HepG2 (cell line): Measurements from ENCODE around the gene CLPTM1. TPM values are rescaled to one million over a fixed set of nuclear protein-coding genes. Genes with fewer than 3 reads are reported as not detected.

ENCODE experiments used
- CBX5 ChIP-seq: sonication (generic); formaldehyde crosslinking; IDR thresholded peaks from 2 replicates; pipeline ENCODE4 v1.4.0; 2020; ENCODE audit warnings: missing genetic modification reagents, borderline replicate concordance
- CENPBD1 ChIP-seq: sonication (generic); formaldehyde crosslinking; IDR thresholded peaks from 2 replicates; pipeline ENCODE4 v1.8.0; 2022; ENCODE audit warnings: missing genetic modification reagents, low read depth, mild to moderate bottlenecking, borderline replicate concordance
- HOXA3 ChIP-seq: sonication (generic); formaldehyde crosslinking; IDR thresholded peaks from 2 replicates; pipeline ENCODE4 v1.5.0; 2020; ENCODE audit warnings: missing genetic modification reagents
- MLLT10 ChIP-seq: sonication (generic); formaldehyde crosslinking; IDR thresholded peaks from 2 replicates; pipeline ENCODE4 v1.4.0; 2020; ENCODE audit warnings: missing genetic modification reagents
- MXD4 ChIP-seq: IDR thresholded peaks from 2 replicates; pipeline ENCODE4 v1.6.1; 2016; ENCODE audit warnings: mild to moderate bottlenecking, missing biosample characterization, missing genetic modification reagents
- NFATC3 ChIP-seq: sonication (generic); formaldehyde crosslinking; IDR thresholded peaks from 2 replicates; pipeline ENCODE4 v1.5.1; 2020; ENCODE audit warnings: mild to moderate bottlenecking, missing genetic modification reagents
- RAD21 ChIP-seq: fragments of 450-650 bp; formaldehyde crosslinking; IDR thresholded peaks from 2 replicates; pipeline ENCODE4 v1.5.0; 2020; ENCODE audit warnings: mild to moderate bottlenecking
- RXRB ChIP-seq: IDR thresholded peaks from 2 replicates; pipeline ENCODE4 v1.6.1; 2016; ENCODE audit warnings: borderline replicate concordance, missing genetic modification reagents, missing compliant biosample characterization
- SIX1 ChIP-seq: sonication (generic); formaldehyde crosslinking; IDR thresholded peaks from 2 replicates; pipeline ENCODE4 v1.4.0; 2020; ENCODE audit warnings: missing genetic modification reagents, borderline replicate concordance
- SP5 ChIP-seq: IDR thresholded peaks from 2 replicates; pipeline ENCODE4 v1.6.1; 2016; ENCODE audit warnings: low read depth, borderline replicate concordance
- STAT5B ChIP-seq: sonication (generic); formaldehyde crosslinking; IDR thresholded peaks from 2 replicates; pipeline ENCODE4 v1.4.0; 2020; ENCODE audit warnings: missing genetic modification reagents
- ZBTB3 ChIP-seq: sonication (generic); formaldehyde crosslinking; IDR thresholded peaks from 2 replicates; pipeline ENCODE4 v1.4.0; 2020; ENCODE audit warnings: low read depth, mild to moderate bottlenecking, moderate library complexity, missing genetic modification reagents, borderline replicate concordance
- ZNF136 ChIP-seq: sonication (generic); formaldehyde crosslinking; IDR thresholded peaks from 2 replicates; pipeline ENCODE4 v1.8.1; 2022; ENCODE audit warnings: low read depth, mild to moderate bottlenecking, moderate library complexity, missing genetic modification reagents
- ZNF17 ChIP-seq: sonication (generic); formaldehyde crosslinking; IDR thresholded peaks from 2 replicates; pipeline ENCODE4 v1.5.0; 2020; ENCODE audit warnings: mild to moderate bottlenecking, missing genetic modification reagents
- ZNF230 ChIP-seq: sonication (generic); formaldehyde crosslinking; IDR thresholded peaks from 2 replicates; pipeline ENCODE4 v1.4.0; 2020; ENCODE audit warnings: mild to moderate bottlenecking, missing genetic modification reagents
- ZNF281 ChIP-seq: sonication (generic); formaldehyde crosslinking; IDR thresholded peaks from 2 replicates; pipeline ENCODE4 v1.4.0; 2020; ENCODE audit warnings: missing genetic modification reagents, borderline replicate concordance
- ZNF530 ChIP-seq: sonication (generic); formaldehyde crosslinking; IDR thresholded peaks from 2 replicates; pipeline ENCODE4 v1.5.0; 2020; ENCODE audit warnings: low read depth, mild to moderate bottlenecking, missing genetic modification reagents
- ZNF615 ChIP-seq: sonication (generic); formaldehyde crosslinking; IDR thresholded peaks from 2 replicates; pipeline ENCODE4 v1.5.0; 2020; ENCODE audit warnings: mild to moderate bottlenecking, missing genetic modification reagents, borderline replicate concordance
- ZNF713 ChIP-seq: sonication (generic); formaldehyde crosslinking; IDR thresholded peaks from 2 replicates; pipeline ENCODE4 v1.4.0; 2020; ENCODE audit warnings: mild to moderate bottlenecking, missing genetic modification reagents
- ZNF720 ChIP-seq: sonication (generic); formaldehyde crosslinking; IDR thresholded peaks from 2 replicates; pipeline ENCODE4 v1.4.0; 2020; ENCODE audit warnings: missing genetic modification reagents
- ZNF740 ChIP-seq: sonication (generic); formaldehyde crosslinking; IDR thresholded peaks from 2 replicates; pipeline ENCODE4 v1.4.0; 2020; ENCODE audit warnings: missing genetic modification reagents
- ZSCAN25 ChIP-seq: sonication (generic); formaldehyde crosslinking; IDR thresholded peaks from 2 replicates; pipeline ENCODE4 v1.8.0; 2022; ENCODE audit warnings: mild to moderate bottlenecking, missing genetic modification reagents
- polyA plus RNA-seq, 8 experiments: library from polyadenylated mRNA; depleted of rRNA in 3 of 8; stranded (reverse) in 7 of 8; unstranded in 1 of 8; fragments of >200 nt; fragmentation: Illumina TruSeq in 4 of 8; extraction: Trizol in 4 of 8; gene quantifications; 2 replicates each; pipeline versions ENCODE4 v1.2.1 to v1.2.3, GENCODE V29; 2011 to 2016; ENCODE audit warnings: low read depth in 4 of 8, missing spikeins in 1 of 8, mixed read lengths in 1 of 8; ENCODE audit not compliant: insufficient read depth in 1 of 8
- total RNA-seq, 5 experiments: library from RNA; depleted of rRNA; stranded (reverse); fragments of >200 nt; fragmentation: Illumina TruSeq; extraction: Trizol; gene quantifications; 2 replicates each; pipeline ENCODE4 v1.2.3, GENCODE V29; 2016; ENCODE audit warnings: low read depth in 1 of 5
- TF ChIP-seq, protein P1 (sequence below): sonication (generic); formaldehyde crosslinking; IDR thresholded peaks from 2 replicates; pipeline ENCODE4 v1.8.0; 2023; ENCODE audit warnings: mild to moderate bottlenecking, missing genetic modification reagents
- TF ChIP-seq, protein P2 (sequence below): sonication (generic); formaldehyde crosslinking; IDR thresholded peaks from 2 replicates; pipeline ENCODE4 v1.4.0; 2020; ENCODE audit warnings: missing genetic modification reagents
- TF ChIP-seq, protein P3 (sequence below): sonication (generic); formaldehyde crosslinking; IDR thresholded peaks from 2 replicates; pipeline ENCODE4 v1.9.0; 2022; ENCODE audit warnings: low read depth, missing genetic modification reagents

The CLPTM1 gene
- total and polyA plus RNA-seq, 2 of the 13 experiments (the other 11 are each of a cell fraction or from before 2014, with no cell fraction given) = 34.9 to 42.8 TPM

- TF ChIP-seq RXRB = peak; percentile 79
- TF ChIP-seq ZNF740 (CRISPR knock-in tag) = no peak
- TF ChIP-seq ZNF136 (CRISPR knock-in tag) = no peak
- TF ChIP-seq STAT5B = no peak
- TF ChIP-seq ZSCAN25 = no peak
- TF ChIP-seq NFATC3 (CRISPR knock-in tag) = no peak
- TF ChIP-seq CENPBD1 (CRISPR knock-in tag) = no peak
- TF ChIP-seq HOXA3 (CRISPR knock-in tag) = peak; percentile 83
- no peak for TF ChIP-seq ZBTB3 (CRISPR knock-in tag)
- TF ChIP-seq ZNF230 (CRISPR knock-in tag) = no peak
- no peak for TF ChIP-seq MXD4
- TF ChIP-seq, protein P1, sequence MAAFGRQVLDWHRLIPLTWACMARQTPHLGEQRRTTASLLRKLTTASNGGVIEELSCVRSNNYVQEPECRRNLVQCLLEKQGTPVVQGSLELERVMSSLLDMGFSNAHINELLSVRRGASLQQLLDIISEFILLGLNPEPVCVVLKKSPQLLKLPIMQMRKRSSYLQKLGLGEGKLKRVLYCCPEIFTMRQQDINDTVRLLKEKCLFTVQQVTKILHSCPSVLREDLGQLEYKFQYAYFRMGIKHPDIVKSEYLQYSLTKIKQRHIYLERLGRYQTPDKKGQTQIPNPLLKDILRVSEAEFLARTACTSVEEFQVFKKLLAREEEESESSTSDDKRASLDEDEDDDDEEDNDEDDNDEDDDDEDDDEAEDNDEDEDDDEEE = no peak
- TF ChIP-seq, protein P2, sequence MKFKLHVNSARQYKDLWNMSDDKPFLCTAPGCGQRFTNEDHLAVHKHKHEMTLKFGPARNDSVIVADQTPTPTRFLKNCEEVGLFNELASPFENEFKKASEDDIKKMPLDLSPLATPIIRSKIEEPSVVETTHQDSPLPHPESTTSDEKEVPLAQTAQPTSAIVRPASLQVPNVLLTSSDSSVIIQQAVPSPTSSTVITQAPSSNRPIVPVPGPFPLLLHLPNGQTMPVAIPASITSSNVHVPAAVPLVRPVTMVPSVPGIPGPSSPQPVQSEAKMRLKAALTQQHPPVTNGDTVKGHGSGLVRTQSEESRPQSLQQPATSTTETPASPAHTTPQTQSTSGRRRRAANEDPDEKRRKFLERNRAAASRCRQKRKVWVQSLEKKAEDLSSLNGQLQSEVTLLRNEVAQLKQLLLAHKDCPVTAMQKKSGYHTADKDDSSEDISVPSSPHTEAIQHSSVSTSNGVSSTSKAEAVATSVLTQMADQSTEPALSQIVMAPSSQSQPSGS (CRISPR knock-in tag) = no peak; the same call in 1 of the 2 replicates
- TF ChIP-seq, protein P3, sequence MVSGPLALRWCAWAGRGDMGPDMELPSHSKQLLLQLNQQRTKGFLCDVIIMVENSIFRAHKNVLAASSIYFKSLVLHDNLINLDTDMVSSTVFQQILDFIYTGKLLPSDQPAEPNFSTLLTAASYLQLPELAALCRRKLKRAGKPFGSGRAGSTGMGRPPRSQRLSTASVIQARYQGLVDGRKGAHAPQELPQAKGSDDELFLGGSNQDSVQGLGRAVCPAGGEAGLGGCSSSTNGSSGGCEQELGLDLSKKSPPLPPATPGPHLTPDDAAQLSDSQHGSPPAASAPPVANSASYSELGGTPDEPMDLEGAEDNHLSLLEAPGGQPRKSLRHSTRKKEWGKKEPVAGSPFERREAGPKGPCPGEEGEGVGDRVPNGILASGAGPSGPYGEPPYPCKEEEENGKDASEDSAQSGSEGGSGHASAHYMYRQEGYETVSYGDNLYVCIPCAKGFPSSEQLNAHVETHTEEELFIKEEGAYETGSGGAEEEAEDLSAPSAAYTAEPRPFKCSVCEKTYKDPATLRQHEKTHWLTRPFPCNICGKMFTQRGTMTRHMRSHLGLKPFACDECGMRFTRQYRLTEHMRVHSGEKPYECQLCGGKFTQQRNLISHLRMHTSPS (CRISPR knock-in tag) = no peak
- TF ChIP-seq ZNF281 (CRISPR knock-in tag) = peak; percentile 44; the same call in 1 of the 2 replicates
- no peak for TF ChIP-seq ZNF615 (CRISPR knock-in tag)
- TF ChIP-seq ZNF17 (CRISPR knock-in tag) = no peak
- no peak for TF ChIP-seq ZNF713 (CRISPR knock-in tag)
- no peak for TF ChIP-seq ZNF530 (CRISPR knock-in tag)
- TF ChIP-seq SP5 (CRISPR knock-in tag) = no peak
- TF ChIP-seq SIX1 (CRISPR knock-in tag) = no peak
- no peak for TF ChIP-seq MLLT10 (CRISPR knock-in tag)
- no peak; the same call in 1 of the 2 replicates for TF ChIP-seq CBX5 (CRISPR knock-in tag)
- no peak for TF ChIP-seq RAD21 (CRISPR knock-in tag)
- no peak for TF ChIP-seq ZNF720 (CRISPR knock-in tag)
These were observed 15.5 kb upstream of the CLPTM1 start (continued) for GRCh38 chr19:44939668-44940067.
